H1 (cell line): ENCODE data around the gene ISOC2. TPM values are rescaled to one million over a fixed set of nuclear protein-coding genes. Genes with fewer than 3 reads are reported as not detected.

ENCODE experiments used
- CTCF ChIA-PET: fragments of 300-600 bp; sonication (Branson Sonifier 250); formaldehyde crosslinking; loops from one replicate; lab custom pipeline; 2021; ENCODE audit not compliant: partially characterized antibody; lab: Charles Lee
- POLR2A ChIA-PET: fragments of 300-600 bp; sonication (Branson Sonifier 250); formaldehyde crosslinking; loops from one replicate; lab custom pipeline; 2021; ENCODE audit warnings: inconsistent platforms; ENCODE audit not compliant: partially characterized antibody; lab: Charles Lee
- DNase-seq, 2 experiments: peaks; one replicate each; pipeline versions ENCODE4 v3.0.0 to v3.0.0-alpha.2; 2010 to 2022; ENCODE audit warnings: low spot score in 2 of 2, low read depth in 1 of 2, mixed read lengths in 1 of 2
- FAIRE-seq: peaks from 2 replicates; lab custom pipeline; 2011; peaks lifted over from hg19 to GRCh38; lab: Jason Lieb, UNC
- H2AFZ ChIP-seq: 2 replicates; pipeline ENCODE4 v1.8.1; 2012; ENCODE audit warnings: low read length, inconsistent platforms
- H2AK5ac ChIP-seq: 2 replicates; pipeline ENCODE4 v1.6.1; 2013; ENCODE audit warnings: low read depth, low read length
- H2BK120ac ChIP-seq: replicated peaks from 2 replicates; pipeline ENCODE3; 2013; ENCODE audit warnings: low read depth, low read length, inconsistent platforms
- H2BK12ac ChIP-seq: 2 replicates; pipeline ENCODE4 v1.6.1; 2013; ENCODE audit warnings: low read depth, low read length
- H2BK15ac ChIP-seq: 2 replicates; pipeline ENCODE4 v1.6.1; 2013; ENCODE audit warnings: low read length
- H2BK20ac ChIP-seq: 2 replicates; pipeline ENCODE4 v1.6.1; 2013; ENCODE audit warnings: low read length
- H2BK5ac ChIP-seq: 2 replicates; pipeline ENCODE4 v1.6.1; 2013; ENCODE audit warnings: low read depth, low read length
- H3K14ac ChIP-seq: 2 replicates; pipeline ENCODE4 v1.6.1; 2013; ENCODE audit warnings: inconsistent platforms; ENCODE audit not compliant: insufficient read length
- H3K18ac ChIP-seq: 2 replicates; pipeline ENCODE4 v1.6.1; 2013; ENCODE audit warnings: low read length; ENCODE audit errors: extremely low read depth
- H3K23ac ChIP-seq: 2 replicates; pipeline ENCODE4 v1.6.1; 2013; ENCODE audit warnings: inconsistent platforms; ENCODE audit not compliant: insufficient read length
- H3K23me2 ChIP-seq: 2 replicates; pipeline ENCODE4 v1.6.1; 2013; ENCODE audit warnings: low read depth, low read length
- H3K27ac ChIP-seq: 2 replicates; pipeline ENCODE4 v1.6.1; 2011; ENCODE audit warnings: low read depth, low read length, inconsistent platforms
- H3K27me3 ChIP-seq, 4 experiments: replicated peaks in 1 of 4; 1 replicate in 1 of 4; 2 replicates in 3 of 4; pipeline versions ENCODE4 v1.6.1 to v1.8.1; 2011 to 2013; ENCODE audit warnings: low read length in 3 of 4, mild to moderate bottlenecking in 3 of 4, inconsistent platforms in 2 of 4, mixed read lengths in 2 of 4, moderate library complexity in 1 of 4; ENCODE audit not compliant: control insufficient read depth in 3 of 4, insufficient read depth in 3 of 4; ENCODE audit errors: extremely low read depth in 1 of 4
- H3K36me3 ChIP-seq, 4 experiments: 2 replicates each; pipeline versions ENCODE4 v1.6.1 to v1.8.1; 2011 to 2013; ENCODE audit warnings: mild to moderate bottlenecking in 4 of 4, low read length in 3 of 4, moderate library complexity in 2 of 4, control low read depth in 1 of 4, inconsistent platforms in 1 of 4; ENCODE audit not compliant: insufficient read depth in 4 of 4, control insufficient read depth in 2 of 4
- H3K4ac ChIP-seq: replicated peaks from 2 replicates; pipeline ENCODE3; 2013; ENCODE audit warnings: low read length, low read depth, mixed read lengths, inconsistent platforms; ENCODE audit not compliant: insufficient read length
- H3K4me1 ChIP-seq, 4 experiments: replicated peaks in 1 of 4; 1 replicate in 1 of 4; 2 replicates in 3 of 4; pipeline versions ENCODE4 v1.6.1 to v1.8.1; 2011 to 2013; ENCODE audit warnings: low read length in 3 of 4, inconsistent platforms in 2 of 4, mixed read lengths in 1 of 4; ENCODE audit not compliant: insufficient read depth in 4 of 4, control insufficient read depth in 3 of 4
- H3K4me2 ChIP-seq, 2 experiments: 2 replicates each; pipeline versions ENCODE4 v1.6.1 to v1.8.1; 2011 to 2013; ENCODE audit warnings: low read depth in 2 of 2, low read length in 2 of 2, control low read depth in 1 of 2, inconsistent platforms in 1 of 2, mild to moderate bottlenecking in 1 of 2; ENCODE audit not compliant: insufficient read depth in 1 of 2
- H3K4me3 ChIP-seq, 4 experiments: fragments of 200-600, 300-600 bp in 1 of 4; sonication (generic), shearing (Covaris generic), sonication (Bioruptor Twin) in 1 of 4; 2 replicates each; pipeline versions ENCODE4 v1.5.1 to v1.8.1; 2011 to 2016; ENCODE audit warnings: low read length in 4 of 4, low read depth in 3 of 4, control low read depth in 2 of 4, inconsistent platforms in 2 of 4, mild to moderate bottlenecking in 2 of 4, mixed read lengths in 1 of 4, moderate library complexity in 1 of 4; ENCODE audit not compliant: insufficient read depth in 2 of 4; ENCODE audit errors: extremely low read depth in 1 of 4
- H3K56ac ChIP-seq: replicated peaks from 2 replicates; pipeline ENCODE3; 2013; ENCODE audit warnings: low read depth, mild to moderate bottlenecking, mixed read lengths, low read length, inconsistent platforms; ENCODE audit not compliant: insufficient read length
- H3K79me1 ChIP-seq: 2 replicates; pipeline ENCODE4 v1.6.1; 2013; ENCODE audit warnings: low read depth, low read length, control low read depth
- H3K79me2 ChIP-seq, 2 experiments: 2 replicates each; pipeline versions ENCODE4 v1.6.1 to v1.8.1; 2012 to 2013; ENCODE audit warnings: low read length in 2 of 2, mild to moderate bottlenecking in 2 of 2, inconsistent platforms in 1 of 2; ENCODE audit not compliant: insufficient read depth in 2 of 2, control insufficient read depth in 1 of 2
- H3K9ac ChIP-seq, 4 experiments: replicated peaks in 1 of 4; 1 replicate in 1 of 4; 2 replicates in 3 of 4; pipeline versions ENCODE4 v1.6.1 to v1.8.1; 2011 to 2013; ENCODE audit warnings: low read depth in 3 of 4, low read length in 3 of 4, control low read depth in 2 of 4, mild to moderate bottlenecking in 2 of 4, moderate library complexity in 2 of 4, inconsistent platforms in 1 of 4; ENCODE audit errors: extremely low read depth in 1 of 4
- H3K9me3 ChIP-seq, 2 experiments: 2 replicates each; pipeline versions ENCODE4 v1.6.1 to v1.8.1; 2012 to 2013; ENCODE audit warnings: mild to moderate bottlenecking in 2 of 2, moderate library complexity in 2 of 2, control low read depth in 1 of 2, inconsistent platforms in 1 of 2, low read depth in 1 of 2, low read length in 1 of 2, mixed read lengths in 1 of 2; ENCODE audit not compliant: insufficient read depth in 2 of 2
- H4K20me1 ChIP-seq, 2 experiments: replicated peaks in 1 of 2; 2 replicates each; pipeline versions ENCODE3 to v1.8.1; 2011 to 2013; ENCODE audit warnings: inconsistent platforms in 2 of 2, low read length in 2 of 2, mild to moderate bottlenecking in 1 of 2; ENCODE audit not compliant: insufficient read depth in 2 of 2, control insufficient read depth in 1 of 2
- H4K5ac ChIP-seq: 2 replicates; pipeline ENCODE4 v1.6.1; 2013; ENCODE audit warnings: low read length, low read depth, mixed read lengths, inconsistent platforms; ENCODE audit not compliant: insufficient read length
- H4K8ac ChIP-seq: 2 replicates; pipeline ENCODE4 v1.8.0; 2013; ENCODE audit warnings: mild to moderate bottlenecking, moderate library complexity, low read length, inconsistent platforms; ENCODE audit not compliant: insufficient read depth; ENCODE audit errors: extremely low read depth
- H4K91ac ChIP-seq: replicated peaks from 2 replicates; pipeline ENCODE3; 2013; ENCODE audit warnings: low read length, mixed read lengths, inconsistent platforms; ENCODE audit not compliant: insufficient read length
- SP1 ChIP-seq: IDR thresholded peaks from 2 replicates; pipeline ENCODE4 v1.6.1; 2011; ENCODE audit warnings: low read depth, low read length
- TAF1 ChIP-seq: IDR thresholded peaks from 2 replicates; pipeline ENCODE4 v1.6.1; 2011; ENCODE audit warnings: mild to moderate bottlenecking, low read depth, low read length
- WGBS, 2 experiments: shearing (Covaris generic) in 1 of 2; methylation state at CpG; one replicate each; pipeline versions ENCODE4 v1.1.6 to v1.1.7; 2013 to 2015; ENCODE audit warnings: low lambda C conversion rate in 2 of 2, mixed read lengths in 2 of 2, inconsistent platforms in 1 of 2, low coverage in 1 of 2, missing lambda C conversion rate in 1 of 2; ENCODE audit not compliant: insufficient replicate concordance in 2 of 2, insufficient coverage in 1 of 2, insufficient read length in 1 of 2; ENCODE audit errors: extremely low coverage in 1 of 2, missing lambda C conversion rate in 1 of 2; 5-methylcytosine and 5-hydroxymethylcytosine counted together
- polyA plus RNA-seq, 7 experiments: library from polyadenylated mRNA; depleted of rRNA in 3 of 7; stranded (reverse) in 5 of 7; unstranded in 2 of 7; fragments of >200 nt in 5 of 7; fragments of 200-250 nt in 2 of 7; gene quantifications; 1 replicate in 5 of 7; 2 replicates in 1 of 7; 4 replicates in 1 of 7; pipeline versions ENCODE4 v1.2.1 to v1.2.3, GENCODE V29; 2011 to 2013; ENCODE audit warnings: missing spikeins in 2 of 7, mixed read lengths in 2 of 7
- total RNA-seq: library from RNA; stranded (reverse); fragmentation: NEBNext Ultra II Directional; extraction: Animal tissue kit (Norgen Biotek cat#: 25700); gene quantifications from 2 replicates; pipeline ENCODE4 v1.2.1, GENCODE V29; 2021

ISOC2 gene
- total and polyA plus RNA-seq, 2 of the 8 experiments (the other 6 are each of a cell fraction or from before 2014, with no cell fraction given): 96.9 to 152 TPM

GRCh38 chr19:55435020-55435419 is 26.4 kb downstream of the ISOC2 start:
- Histone ChIP-seq H3K23ac (no peak overlapping the region), H4K91ac (peak overlapping the region; percentile 95), H4K8ac (no peak overlapping the region; the same call in 1 of the 2 replicates), H3K4me3 (no peak overlapping the region), H3K4me1 (peaks cover 0 to 6% (median 0%) of the 10 kb centered on the region in 4 experiments; a peak in 3 of 7 replicates), H3K4me2 (no peak overlapping the region), H3K27ac (no peak overlapping the region), H2BK120ac (no peak overlapping the region), H3K36me3 (no peaks in the 10 kb centered on the region), H2AK5ac (0 out of 2 replicates have a peak overlapping the region, but pooled peaks have one; percentile 1), H2AFZ (no peak overlapping the region), H3K14ac (no peak overlapping the region), H4K20me1 (peaks cover 2 to 22% of the 10 kb centered on the region in 2 experiments), H3K56ac (peak overlapping the region; percentile 100), H3K9me3 (0 out of 4 replicates have a peak, but pooled peaks cover 0 to 9% of the 10 kb centered on the region in 2 experiments), H2BK15ac (no peak overlapping the region; the same call in 1 of the 2 replicates), H3K4ac (no peak overlapping the region), H3K79me2 (no peaks in the 10 kb centered on the region), H3K79me1 (peaks cover 6% of the 10 kb centered on the region), H3K18ac (no peak overlapping the region), H2BK20ac (no peak overlapping the region), H3K23me2 (peaks cover 13% of the 10 kb centered on the region; the same call in 1 of the 2 replicates), H2BK12ac (peak overlapping the region; percentile 1; the same call in 1 of the 2 replicates), H3K27me3 (peaks cover 4 to 19% (median 15%) of the 10 kb centered on the region in 4 experiments; a peak in 6 of 7 replicates), H4K5ac (no peak overlapping the region), H2BK5ac (no peak overlapping the region), H3K9ac (no peak overlapping the region; a peak in 1 of 7 replicates)
- 81% methylated on average over 3 of the region's 4 CpGs; no CpG with 5 or more reads in 1 of the 2 experiments for WGBS, 2 experiments
- CTCF ChIA-PET: no interaction called here
- POLR2A ChIA-PET: interaction anchor here (0.7 kb wide), 1 partner anchor 33 kb away, joined by 3 read pairs; no protein-coding TSS in a partner anchor
- peak; percentile 72 for FAIRE-seq
- TF ChIP-seq SP1 (no peak), TAF1 (no peak)
- no peak for DNase-seq
